ENCODE measurements around the gene KCNAB1. TPM values are rescaled to one million over a fixed set of nuclear protein-coding genes. Genes with fewer than 3 reads are reported as not detected.
"Not testable (repeated sequence)": the region's sequence is repeated elsewhere in the genome, so short reads cannot be mapped to it uniquely, and the experiment has no call there.

KCNAB1 gene
- total RNA-seq, 1 donor from 2014 or later = 3.9 TPM

- Histone ChIP-seq H3K27me3 (no peaks in the 10 kb centered on the region), H3K36me3 (no peaks in the 10 kb centered on the region), H3K4me3 (no peak overlapping the region), H3K27ac (no peak overlapping the region), H3K9me3 (no peaks in the 10 kb centered on the region), H3K4me1 (no peaks in the 10 kb centered on the region)
- TF ChIP-seq CTCF (IDR thresholded peaks at IDR 0.05) = no peak
- TF ChIP-seq POLR2A (IDR thresholded peaks at IDR 0.05) = no peak
- TF ChIP-seq POLR2AphosphoS5 (IDR thresholded peaks at IDR 0.05; ENCODE audit: insufficient read depth in 1 of 2, low read depth in 1 of 2) = no peak
- DNase-seq (ENCODE audit: extremely low spot score in 2 of 2) = no peak
- intact Hi-C loops (cut with DNase I) = no loop called here
Measured at GRCh38 chr3:156217674-156218352, 97.4 kb downstream of the KCNAB1 start.

- Histone ChIP-seq H3K9me3 (no peaks in the 10 kb centered on the region), H3K4me1 (no peaks in the 10 kb centered on the region), H3K27ac (no peak overlapping the region), H3K4me3 (no peak overlapping the region), H3K27me3 (no peaks in the 10 kb centered on the region), H3K36me3 (no peaks in the 10 kb centered on the region)
- TF ChIP-seq CTCF (IDR thresholded peaks at IDR 0.05) (no peak), POLR2AphosphoS5 (IDR thresholded peaks at IDR 0.05; ENCODE audit: insufficient read depth in 1 of 2, low read depth in 1 of 2) (no peak), POLR2A (IDR thresholded peaks at IDR 0.05) (no peak)
- intact Hi-C loops (cut with DNase I) = no loop called here
- no peak for DNase-seq (ENCODE audit: extremely low spot score in 2 of 2)
Measured at GRCh38 chr3:156218353-156218744, 98.0 kb downstream of the KCNAB1 start.

GRCh38 chr3:156222381-156222780, 102.0 kb downstream of the KCNAB1 start:
- H3K4me1 ChIP-seq; intact Hi-C loops (cut with DNase I); H3K27me3 ChIP-seq; DNase-seq (ENCODE audit: extremely low spot score in 2 of 2); H3K4me3 ChIP-seq; H3K9me3 ChIP-seq; H3K27ac ChIP-seq; H3K36me3 ChIP-seq: not testable (repeated sequence)

- H3K27me3 ChIP-seq; H3K4me3 ChIP-seq; DNase-seq (ENCODE audit: extremely low spot score in 2 of 2); H3K36me3 ChIP-seq; H3K9me3 ChIP-seq; H3K4me1 ChIP-seq; H3K27ac ChIP-seq; intact Hi-C loops (cut with DNase I): not testable (repeated sequence)
Measured at GRCh38 chr3:156224046-156224445, 103.7 kb downstream of the KCNAB1 start.

GRCh38 chr3:156226676-156227420, 106.5 kb downstream of the KCNAB1 start:
- Histone ChIP-seq H3K27me3 (no peaks in the 10 kb centered on the region), H3K27ac (no peak overlapping the region), H3K9me3 (no peaks in the 10 kb centered on the region), H3K4me1 (no peaks in the 10 kb centered on the region), H3K36me3 (no peaks in the 10 kb centered on the region), H3K4me3 (no peak overlapping the region)
- DNase-seq (ENCODE audit: extremely low spot score in 2 of 2) = no peak
- intact Hi-C loops (cut with DNase I) = no loop called here
- TF ChIP-seq POLR2A (IDR thresholded peaks at IDR 0.05) (no peak), POLR2AphosphoS5 (IDR thresholded peaks at IDR 0.05; ENCODE audit: insufficient read depth in 1 of 2, low read depth in 1 of 2) (no peak), CTCF (IDR thresholded peaks at IDR 0.05) (no peak)

GRCh38 chr3:156227704-156228103, 107.3 kb downstream of the KCNAB1 start:
- H3K36me3 ChIP-seq = no peaks in the 10 kb centered on the region
- no peak for TF ChIP-seq CTCF (IDR thresholded peaks at IDR 0.05)
- no peak for TF ChIP-seq POLR2A (IDR thresholded peaks at IDR 0.05)
- TF ChIP-seq POLR2AphosphoS5 (IDR thresholded peaks at IDR 0.05; ENCODE audit: insufficient read depth in 1 of 2, low read depth in 1 of 2) = no peak
- H3K4me3 ChIP-seq = no peak overlapping the region
- DNase-seq (ENCODE audit: extremely low spot score in 2 of 2) = no peak
- H3K27ac ChIP-seq = no peak overlapping the region
- no peaks in the 10 kb centered on the region for H3K9me3 ChIP-seq
- no peaks in the 10 kb centered on the region for H3K27me3 ChIP-seq
- intact Hi-C loops (cut with DNase I) = no loop called here
- H3K4me1 ChIP-seq = no peaks in the 10 kb centered on the region
